Measurements from ENCODE around the gene RTN4. TPM values are rescaled to one million over a fixed set of nuclear protein-coding genes. Genes with fewer than 3 reads are reported as not detected.

The RTN4 gene
- total and polyA plus RNA-seq, 2 experiments from 2014 or later, result 284 to 455 TPM

DNA sequence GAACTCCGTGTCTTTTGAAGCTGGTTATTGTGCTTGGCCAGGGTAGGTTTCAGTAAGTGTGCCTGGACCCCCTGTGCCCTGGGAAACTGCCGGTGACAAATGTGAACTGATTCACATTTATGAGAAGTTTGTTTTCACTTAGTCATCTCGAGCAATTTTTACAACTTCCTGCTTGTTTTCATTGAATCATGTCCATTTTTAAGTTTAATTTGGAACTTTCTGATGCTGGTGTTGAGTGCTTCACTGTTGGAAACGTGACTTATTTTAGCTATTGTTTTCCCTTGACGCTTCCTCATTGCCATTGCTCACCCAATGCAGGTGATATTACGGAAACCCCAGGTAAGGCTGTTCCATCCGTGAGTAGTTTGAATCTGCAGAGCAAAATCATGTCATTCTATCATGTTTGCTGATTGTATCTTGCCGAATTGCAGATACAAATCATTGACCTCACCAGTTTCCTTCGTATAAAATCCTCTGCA is 97.2 kb downstream of the RTN4 start:
- no peaks in the 10 kb centered on the region for H3K79me2 ChIP-seq
- no peak for TF ChIP-seq EZH2 (IDR thresholded peaks at IDR 0.05; ENCODE audit: borderline replicate concordance)
- TF ChIP-seq, protein P1, sequence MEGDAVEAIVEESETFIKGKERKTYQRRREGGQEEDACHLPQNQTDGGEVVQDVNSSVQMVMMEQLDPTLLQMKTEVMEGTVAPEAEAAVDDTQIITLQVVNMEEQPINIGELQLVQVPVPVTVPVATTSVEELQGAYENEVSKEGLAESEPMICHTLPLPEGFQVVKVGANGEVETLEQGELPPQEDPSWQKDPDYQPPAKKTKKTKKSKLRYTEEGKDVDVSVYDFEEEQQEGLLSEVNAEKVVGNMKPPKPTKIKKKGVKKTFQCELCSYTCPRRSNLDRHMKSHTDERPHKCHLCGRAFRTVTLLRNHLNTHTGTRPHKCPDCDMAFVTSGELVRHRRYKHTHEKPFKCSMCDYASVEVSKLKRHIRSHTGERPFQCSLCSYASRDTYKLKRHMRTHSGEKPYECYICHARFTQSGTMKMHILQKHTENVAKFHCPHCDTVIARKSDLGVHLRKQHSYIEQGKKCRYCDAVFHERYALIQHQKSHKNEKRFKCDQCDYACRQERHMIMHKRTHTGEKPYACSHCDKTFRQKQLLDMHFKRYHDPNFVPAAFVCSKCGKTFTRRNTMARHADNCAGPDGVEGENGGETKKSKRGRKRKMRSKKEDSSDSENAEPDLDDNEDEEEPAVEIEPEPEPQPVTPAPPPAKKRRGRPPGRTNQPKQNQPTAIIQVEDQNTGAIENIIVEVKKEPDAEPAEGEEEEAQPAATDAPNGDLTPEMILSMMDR (IDR thresholded peaks at IDR 0.05; ENCODE audit: poor library complexity), result no peak
- no peak for TF ChIP-seq EZH2phosphoT487 (IDR thresholded peaks at IDR 0.05; ENCODE audit: low read depth, severe bottlenecking, unreplicated experiment)
- H3K4me2 ChIP-seq, result no peak overlapping the region
- H3K9me3 ChIP-seq (ENCODE audit: low read depth), result no peaks in the 10 kb centered on the region
- no peaks in the 10 kb centered on the region for H3K36me3 ChIP-seq (replicated peaks; ENCODE audit: insufficient read depth, low read depth)
- H3K27me3 ChIP-seq, result no peaks in the 10 kb centered on the region
- no peak for DNase-seq (ENCODE audit: low spot score)
- no peaks in the 10 kb centered on the region for H4K20me1 ChIP-seq (ENCODE audit: insufficient read depth, poor library complexity, severe bottlenecking)
- H3K9me2 ChIP-seq (replicated peaks; ENCODE audit: insufficient read depth), result no peaks in the 10 kb centered on the region
- H3K4me3 ChIP-seq, result no peak overlapping the region
- no peak overlapping the region for H3K27ac ChIP-seq
- H2AFZ ChIP-seq, result no peak overlapping the region
- WGBS (ENCODE audit: low lambda C conversion rate, missing lambda C conversion rate), result 72% methylated on average over 9 of the region's 9 CpGs
- H3K4me1 ChIP-seq (ENCODE audit: insufficient read depth), result peaks cover 5% of the 10 kb centered on the region

DNA sequence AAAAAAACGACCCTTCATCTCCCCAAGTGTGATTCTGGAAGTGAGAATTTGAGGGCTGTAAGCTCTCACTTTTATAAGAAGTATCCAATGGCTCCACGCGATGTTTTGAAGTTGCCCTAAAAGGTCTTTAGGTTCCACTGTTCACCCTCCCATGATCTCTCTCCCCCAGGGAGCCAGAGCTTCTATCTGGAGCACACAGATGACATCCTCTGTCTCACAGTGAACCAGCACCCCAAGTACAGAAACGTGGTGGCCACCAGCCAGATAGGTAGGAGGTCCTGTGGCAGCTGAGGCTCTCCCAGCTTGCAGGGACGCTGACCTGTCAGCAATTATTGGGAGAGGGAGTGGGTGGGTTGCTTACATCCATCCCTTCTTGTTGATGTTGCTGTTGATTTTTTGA is 97.8 kb downstream of the RTN4 start:
- Histone ChIP-seq H3K4me2 (no peak overlapping the region), H3K79me2 (no peaks in the 10 kb centered on the region), H3K27ac (no peak overlapping the region), H3K4me3 (no peak overlapping the region), H3K36me3 (replicated peaks; ENCODE audit: insufficient read depth, low read depth) (no peaks in the 10 kb centered on the region), H2AFZ (no peak overlapping the region), H3K9me2 (replicated peaks; ENCODE audit: insufficient read depth) (no peaks in the 10 kb centered on the region), H3K9me3 (ENCODE audit: low read depth) (no peaks in the 10 kb centered on the region), H4K20me1 (ENCODE audit: insufficient read depth, poor library complexity, severe bottlenecking) (no peaks in the 10 kb centered on the region), H3K4me1 (ENCODE audit: insufficient read depth) (peaks cover 5% of the 10 kb centered on the region), H3K27me3 (no peaks in the 10 kb centered on the region)
- no peak for DNase-seq (ENCODE audit: low spot score)
- 80% methylated on average over 5 of the region's 5 CpGs for WGBS (ENCODE audit: low lambda C conversion rate, missing lambda C conversion rate)
- TF ChIP-seq, protein P1 (IDR thresholded peaks at IDR 0.05; ENCODE audit: poor library complexity), result no peak
- no peak for TF ChIP-seq EZH2phosphoT487 (IDR thresholded peaks at IDR 0.05; ENCODE audit: low read depth, severe bottlenecking, unreplicated experiment)

DNA sequence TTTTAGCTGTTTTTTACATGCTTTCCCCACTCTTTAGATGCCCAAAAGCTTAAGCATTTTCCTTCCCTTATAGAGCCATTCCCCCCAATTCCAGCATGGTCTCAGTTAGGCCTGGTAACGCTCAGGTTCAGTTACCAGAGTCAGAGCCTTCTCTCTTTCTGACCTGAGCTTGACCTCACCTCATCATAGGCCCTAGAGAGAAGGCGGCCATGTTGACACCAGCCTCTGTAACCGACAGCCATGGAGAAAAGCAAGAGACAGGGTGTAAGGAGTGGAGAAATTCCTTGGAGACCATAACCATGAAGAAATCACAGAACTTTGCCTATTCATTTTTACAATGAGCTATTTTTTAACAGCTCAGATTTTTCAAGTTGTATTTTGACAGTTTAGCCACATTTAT is 99.4 kb downstream of the RTN4 start:
- Histone ChIP-seq H3K4me2 (no peak overlapping the region), H3K27me3 (no peaks in the 10 kb centered on the region), H3K36me3 (replicated peaks; ENCODE audit: insufficient read depth, low read depth) (no peaks in the 10 kb centered on the region), H3K9me3 (ENCODE audit: low read depth) (no peaks in the 10 kb centered on the region), H3K4me3 (no peak overlapping the region), H3K79me2 (no peaks in the 10 kb centered on the region), H3K9me2 (replicated peaks; ENCODE audit: insufficient read depth) (no peaks in the 10 kb centered on the region), H3K4me1 (ENCODE audit: insufficient read depth) (peaks cover 5% of the 10 kb centered on the region), H4K20me1 (ENCODE audit: insufficient read depth, poor library complexity, severe bottlenecking) (no peaks in the 10 kb centered on the region), H2AFZ (no peak overlapping the region), H3K27ac (no peak overlapping the region)
- TF ChIP-seq, protein P1 (IDR thresholded peaks at IDR 0.05; ENCODE audit: poor library complexity), result no peak
- TF ChIP-seq EZH2phosphoT487 (IDR thresholded peaks at IDR 0.05; ENCODE audit: low read depth, severe bottlenecking, unreplicated experiment), result no peak
- TF ChIP-seq EZH2 (IDR thresholded peaks at IDR 0.05; ENCODE audit: borderline replicate concordance), result no peak
- no peak for DNase-seq (ENCODE audit: low spot score)
- 88% methylated on average over 3 of the region's 3 CpGs for WGBS (ENCODE audit: low lambda C conversion rate, missing lambda C conversion rate)

DNA sequence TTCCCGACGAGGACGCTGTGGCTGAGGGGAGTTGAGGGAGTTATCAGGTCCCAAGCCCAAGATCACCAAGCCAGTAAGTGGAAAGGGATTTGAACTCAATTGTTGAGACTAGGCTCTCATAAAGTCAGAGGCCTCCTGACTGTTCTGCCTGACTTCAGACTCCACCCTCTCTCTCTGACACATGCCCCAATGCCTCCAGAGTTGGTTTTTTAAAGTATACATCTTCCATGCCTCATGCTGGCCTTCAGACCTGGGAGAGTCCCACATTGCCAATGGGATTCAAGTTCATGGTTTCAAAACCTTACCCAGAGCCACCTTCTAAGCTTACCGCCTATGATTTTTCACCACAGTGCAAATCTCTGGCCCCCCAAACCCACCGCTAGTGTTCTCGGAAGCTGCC is 100.8 kb downstream of the RTN4 start:
- H2AFZ ChIP-seq, result no peak overlapping the region
- H3K4me2 ChIP-seq, result no peak overlapping the region
- no peaks in the 10 kb centered on the region for H3K36me3 ChIP-seq (replicated peaks; ENCODE audit: insufficient read depth, low read depth)
- H3K79me2 ChIP-seq, result no peaks in the 10 kb centered on the region
- H3K9me2 ChIP-seq (replicated peaks; ENCODE audit: insufficient read depth), result no peaks in the 10 kb centered on the region
- no peaks in the 10 kb centered on the region for H4K20me1 ChIP-seq (ENCODE audit: insufficient read depth, poor library complexity, severe bottlenecking)
- no peak overlapping the region for H3K27ac ChIP-seq
- WGBS (ENCODE audit: low lambda C conversion rate, missing lambda C conversion rate), result 93% methylated on average over 6 of the region's 6 CpGs
- no peak for TF ChIP-seq EZH2 (IDR thresholded peaks at IDR 0.05; ENCODE audit: borderline replicate concordance)
- TF ChIP-seq, protein P1 (IDR thresholded peaks at IDR 0.05; ENCODE audit: poor library complexity), result no peak
- DNase-seq (ENCODE audit: low spot score), result no peak
- H3K27me3 ChIP-seq, result no peaks in the 10 kb centered on the region
- no peaks in the 10 kb centered on the region for H3K9me3 ChIP-seq (ENCODE audit: low read depth)
- H3K4me1 ChIP-seq (ENCODE audit: insufficient read depth), result no peaks in the 10 kb centered on the region
- no peak overlapping the region for H3K4me3 ChIP-seq
